ENCODE measurements around the gene C3orf22.

The C3orf22 gene

GRCh38 chr3:126556637-126557414 is 1.9 kb downstream of the C3orf22 start:
- DNase-seq = no peak

GRCh38 chr3:126555795-126556636 is 2.7 kb downstream of the C3orf22 start:
- DNase-seq = no peak

- no peak for DNase-seq
Measured at GRCh38 chr3:126554560-126555525, 3.9 kb downstream of the C3orf22 start.

- no peak for DNase-seq
Measured at GRCh38 chr3:126553284-126554084, 5.2 kb downstream of the C3orf22 start.

GRCh38 chr3:126552688-126553283 is 5.9 kb downstream of the C3orf22 start:
- no peak for DNase-seq

GRCh38 chr3:126551839-126552687 is 6.7 kb downstream of the C3orf22 start:
- DNase-seq = no peak

- no peak for DNase-seq
Measured at GRCh38 chr3:126551121-126551838, 7.5 kb downstream of the C3orf22 start.

- no peak for DNase-seq
Measured at GRCh38 chr3:126550488-126551051, 8.2 kb downstream of the C3orf22 start.

- DNase-seq = no peak
Measured at GRCh38 chr3:126549861-126550487, 8.8 kb downstream of the C3orf22 start.

GRCh38 chr3:126548556-126549466 is 9.9 kb downstream of the C3orf22 start:
- no peak for DNase-seq

- peak; percentile 76 for DNase-seq
Measured at GRCh38 chr3:126547721-126548120, 11.0 kb downstream of the C3orf22 start.

GRCh38 chr3:126546549-126547239 is 12.0 kb downstream of the C3orf22 start:
- no peak for DNase-seq

GRCh38 chr3:126546013-126546412 is 12.7 kb downstream of the C3orf22 start:
- DNase-seq = no peak

GRCh38 chr3:126545544-126545943 is 13.2 kb downstream of the C3orf22 start:
- no peak for DNase-seq

GRCh38 chr3:126544596-126545281 is 14.0 kb downstream of the C3orf22 start:
- DNase-seq = no peak

- no peak for DNase-seq
Measured at GRCh38 chr3:126543457-126544061, 15.2 kb downstream of the C3orf22 start.
